Left forelimb (tissue), 1 donor: ENCODE data around the gene NCOA5.

Source experiments
- DNase-seq: peaks from one replicate; pipeline ENCODE4 v3.0.0-alpha.2; 2018; ENCODE audit warnings: low spot score

Gene NCOA5

GRCh38 chr20:46062151-46062550 is 27.6 kb downstream of the NCOA5 start:
- no peak for DNase-seq

GRCh38 chr20:46060975-46061374 is 28.8 kb downstream of the NCOA5 start:
- DNase-seq, result no peak

DNA sequence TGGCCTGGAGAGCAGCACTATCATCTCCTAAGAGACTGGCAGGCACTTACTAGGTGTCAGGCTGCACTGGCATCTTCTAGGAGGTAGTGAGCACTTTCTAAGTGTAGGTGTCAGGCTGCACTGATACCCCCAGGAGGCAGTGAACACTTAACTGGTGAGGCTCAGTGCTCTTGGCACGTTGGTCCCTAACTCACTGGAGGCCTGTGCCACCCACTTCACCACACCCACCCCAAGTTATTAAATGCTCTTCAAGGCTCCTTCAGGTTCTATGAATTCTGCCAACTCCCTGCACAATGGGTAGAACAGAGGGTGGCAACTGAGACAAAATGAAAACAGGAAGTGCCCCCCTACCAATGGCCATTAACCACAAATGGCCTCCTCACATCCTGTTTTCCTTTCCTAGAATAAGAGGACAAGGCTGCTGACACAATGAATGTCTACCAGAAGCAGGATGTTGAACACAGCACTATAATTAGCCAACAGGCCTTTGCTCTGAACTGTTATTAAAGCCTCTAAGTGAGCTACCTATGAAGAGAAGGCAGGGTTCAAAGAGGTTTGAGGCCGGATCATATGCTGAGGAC is 29.4 kb downstream of the NCOA5 start:
- no peak for DNase-seq

GRCh38 chr20:46058599-46059281 is 31.0 kb downstream of the NCOA5 start:
- no peak for DNase-seq

DNA sequence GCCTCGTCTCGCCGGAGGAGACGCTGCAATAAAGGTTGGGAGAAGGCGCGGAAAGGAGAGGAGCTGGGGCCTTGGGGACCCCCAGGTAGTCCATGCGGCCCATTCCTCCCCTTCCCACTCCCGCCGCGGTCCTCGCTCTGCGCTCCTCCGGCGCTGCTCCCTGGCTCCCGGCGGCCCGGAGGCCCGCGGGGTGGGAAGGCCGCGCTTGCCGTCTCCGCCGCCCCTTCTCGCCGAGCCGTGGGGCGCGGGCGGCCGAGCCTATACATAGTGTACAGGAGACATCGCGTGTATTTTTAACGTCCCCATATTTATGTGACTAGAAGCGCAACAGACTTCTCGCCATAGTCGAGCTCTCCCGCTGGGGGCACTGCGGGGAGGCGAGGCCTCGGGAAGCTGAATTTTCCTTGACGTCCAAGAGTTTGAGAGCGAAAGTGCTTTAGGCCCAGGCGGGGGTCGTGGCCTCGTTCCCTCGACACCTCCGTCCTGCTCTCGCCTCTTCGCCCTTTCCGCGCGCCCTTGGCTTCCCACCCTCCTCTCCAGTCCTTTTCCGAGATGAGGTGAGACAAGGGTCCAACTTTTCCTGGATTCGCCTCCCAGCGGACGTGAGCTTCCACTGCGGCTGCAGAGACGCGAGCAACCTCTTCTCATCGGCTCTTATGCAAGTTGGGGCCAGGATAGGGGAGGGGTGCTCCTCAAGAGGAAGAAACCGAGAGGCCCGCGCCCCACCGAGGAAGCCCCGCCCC is 31.7 kb downstream of the NCOA5 start:
- DNase-seq, result no peak

- no peak for DNase-seq
Observed at GRCh38 chr20:46056970-46057855, 32.5 kb downstream of the NCOA5 start.

DNA sequence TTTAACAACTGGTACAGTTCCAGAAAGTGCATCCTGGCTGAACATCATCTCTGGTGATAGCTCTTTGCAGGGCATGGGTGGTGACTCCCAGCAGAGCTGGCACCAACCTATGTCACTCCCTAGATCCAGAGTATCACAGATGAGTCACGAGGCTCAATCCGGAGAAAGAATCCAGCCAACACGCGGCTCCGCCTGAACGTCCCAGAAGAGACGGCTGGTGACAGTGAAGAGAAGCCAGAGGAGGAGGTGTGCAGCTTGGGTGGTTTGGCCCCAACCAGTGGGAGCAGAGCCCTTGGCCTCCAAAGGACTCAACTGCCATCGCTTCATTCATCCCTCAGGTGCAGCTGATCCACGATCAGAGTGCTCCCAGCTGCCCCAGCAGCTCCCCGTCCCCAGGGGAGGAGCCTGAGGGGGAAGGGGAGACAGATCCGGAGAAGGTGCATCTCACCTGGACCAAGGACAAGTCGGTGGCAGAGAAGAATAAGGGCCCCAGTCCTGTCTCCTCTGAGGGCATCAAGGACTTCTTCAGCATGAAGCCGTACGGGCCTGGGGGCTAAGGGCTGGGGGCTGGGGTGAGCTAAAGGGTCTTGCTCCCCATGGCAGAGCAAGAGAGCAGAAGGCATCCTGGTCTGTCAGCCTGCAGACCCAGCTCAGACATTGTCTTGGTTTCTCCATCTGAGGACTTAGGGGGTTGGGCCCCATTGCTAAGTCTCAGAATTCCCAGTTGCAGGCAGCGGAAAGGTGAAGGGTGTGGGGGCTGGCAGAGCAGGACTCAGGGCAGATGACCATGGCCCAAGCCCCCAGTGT is 33.5 kb downstream of the NCOA5 start:
- no peak for DNase-seq

- DNase-seq, result no peak
Observed at GRCh38 chr20:46055269-46055668, 34.5 kb downstream of the NCOA5 start.

GRCh38 chr20:46054606-46055005 is 35.2 kb downstream of the NCOA5 start:
- DNase-seq, result no peak

- no peak for DNase-seq
Observed at GRCh38 chr20:46053416-46053815, 36.3 kb downstream of the NCOA5 start.

DNA sequence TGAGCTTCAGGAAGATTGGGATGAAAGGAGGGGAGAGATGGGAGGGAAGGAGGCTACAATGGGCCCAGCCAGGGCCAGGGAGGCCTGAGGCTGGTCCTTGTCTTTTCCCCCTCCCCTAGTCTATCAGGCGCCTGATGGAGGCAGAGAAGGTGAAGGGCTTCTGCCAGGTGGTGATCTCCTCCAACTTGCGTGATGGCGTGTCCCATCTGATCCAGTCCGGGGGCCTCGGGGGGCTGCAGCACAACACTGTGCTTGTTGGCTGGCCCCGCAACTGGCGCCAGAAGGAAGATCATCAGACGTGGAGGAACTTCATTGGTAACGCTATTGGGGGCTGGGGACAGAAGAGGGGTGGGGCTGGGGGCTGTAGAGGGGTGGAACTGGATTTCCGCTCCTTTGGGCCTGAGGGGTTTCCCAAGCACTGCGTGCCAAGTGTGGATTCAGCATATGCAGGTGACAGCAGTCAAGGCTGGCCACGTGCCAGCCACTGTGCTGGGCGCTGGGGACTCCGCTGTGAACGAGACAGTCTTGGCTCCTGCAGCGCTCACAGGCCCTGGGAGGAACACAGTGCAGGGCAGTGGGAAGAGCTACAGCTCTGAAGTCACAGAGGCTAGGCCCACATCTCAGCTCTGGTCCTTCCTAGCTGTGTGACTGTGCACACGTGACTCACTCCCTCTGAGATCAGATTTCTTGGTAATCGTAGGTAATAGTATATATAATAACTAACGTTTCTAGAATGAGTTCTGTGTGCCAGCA is 38.0 kb downstream of the NCOA5 start:
- no peak for DNase-seq

DNA sequence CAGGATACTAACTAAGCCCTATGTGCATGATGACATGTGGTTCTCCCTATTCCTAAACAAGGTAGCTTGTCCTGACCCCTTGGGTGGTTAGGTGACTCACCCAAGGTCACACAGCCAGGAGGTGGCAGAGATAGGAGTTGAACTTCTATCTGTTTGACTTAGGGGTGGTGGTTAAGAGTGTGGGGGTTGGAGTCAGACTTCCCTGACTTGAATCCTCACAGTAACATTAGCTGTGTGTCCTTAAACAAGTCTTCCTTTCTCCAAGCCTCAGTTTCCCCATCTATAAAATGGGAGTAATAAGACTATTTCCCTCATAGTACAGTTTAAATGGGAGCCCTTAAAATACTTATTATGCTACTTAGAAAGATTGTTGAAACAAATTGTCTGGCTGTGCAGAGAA is 38.9 kb downstream of the NCOA5 start:
- DNase-seq, result no peak

- peak; percentile 40 for DNase-seq
Observed at GRCh38 chr20:46050444-46050843, 39.3 kb downstream of the NCOA5 start.

GRCh38 chr20:46049815-46050214 is 39.9 kb downstream of the NCOA5 start:
- DNase-seq, result no peak

DNA sequence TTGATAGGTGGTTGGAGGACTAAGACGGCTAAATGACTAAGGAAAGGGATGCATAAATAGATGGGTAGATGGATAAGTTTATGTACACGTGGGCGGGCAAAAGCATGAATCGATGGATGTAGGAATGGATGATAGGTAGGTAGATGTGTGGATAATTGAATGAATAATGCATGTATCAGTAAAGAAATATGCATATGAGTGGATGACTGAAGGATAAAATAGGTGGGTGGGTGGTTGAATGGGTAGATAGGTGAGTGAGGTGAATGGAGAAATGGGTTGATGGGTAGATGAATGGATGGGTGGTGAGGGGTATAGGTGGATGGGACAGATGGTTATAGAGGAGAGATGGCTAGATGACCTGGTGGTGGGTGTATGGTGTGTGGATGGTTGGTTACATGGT is 40.6 kb downstream of the NCOA5 start:
- DNase-seq, result peak; percentile 0

DNA sequence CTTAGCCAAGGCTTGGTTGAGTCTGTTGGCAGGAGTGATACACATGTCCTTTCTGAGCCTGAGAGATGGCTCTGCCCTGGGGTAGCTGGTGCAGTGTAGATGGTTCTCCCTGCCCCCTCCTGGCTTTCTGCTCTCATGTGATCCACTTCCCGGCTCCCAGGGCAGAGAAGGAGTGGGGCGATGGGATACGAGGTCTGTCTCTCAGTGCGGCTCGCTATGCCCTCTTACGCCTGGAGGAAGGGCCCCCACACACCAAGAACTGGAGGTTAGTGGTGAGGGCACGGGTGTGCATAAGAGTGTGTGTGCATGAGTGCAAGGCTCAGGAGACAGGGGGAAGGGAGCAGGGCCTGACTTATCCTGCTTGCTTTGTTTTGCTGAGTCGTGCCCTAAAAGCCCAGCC is 41.9 kb downstream of the NCOA5 start:
- no peak for DNase-seq

DNA sequence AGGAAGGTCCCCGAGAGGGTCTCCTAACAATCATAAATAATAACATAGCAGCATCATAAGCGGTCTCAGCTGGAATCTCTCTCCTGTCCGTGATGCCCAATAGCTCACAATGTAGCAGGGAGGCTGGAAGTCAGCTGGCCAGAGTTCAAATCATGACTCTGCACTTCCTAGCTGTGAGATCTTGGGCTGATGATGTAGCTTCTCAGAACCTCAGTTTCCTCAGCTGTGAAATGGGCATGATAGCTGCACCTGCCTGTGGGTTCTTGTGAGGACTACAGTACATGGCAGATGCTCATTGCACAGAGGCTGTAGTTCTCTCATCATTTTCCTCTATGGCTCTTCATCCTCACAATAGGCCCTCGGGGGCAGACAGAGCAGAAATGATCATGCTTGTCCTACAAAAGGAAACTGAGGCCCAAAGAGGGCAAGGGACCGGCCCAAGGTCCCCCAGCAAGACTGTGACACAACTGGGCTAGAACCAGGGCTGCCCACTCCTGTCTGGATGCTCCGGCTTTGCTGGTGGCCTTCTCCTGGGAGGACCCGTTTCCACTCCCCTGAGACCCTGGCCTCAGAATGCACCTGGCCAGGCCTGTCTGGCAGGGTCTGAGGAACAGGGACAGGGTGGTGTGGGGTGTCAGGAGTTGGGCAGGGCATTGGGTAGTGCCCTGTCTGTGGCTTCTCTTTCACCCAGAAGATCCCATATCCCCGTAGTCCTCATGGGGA is 43.0 kb downstream of the NCOA5 start:
- no peak for DNase-seq

DNA sequence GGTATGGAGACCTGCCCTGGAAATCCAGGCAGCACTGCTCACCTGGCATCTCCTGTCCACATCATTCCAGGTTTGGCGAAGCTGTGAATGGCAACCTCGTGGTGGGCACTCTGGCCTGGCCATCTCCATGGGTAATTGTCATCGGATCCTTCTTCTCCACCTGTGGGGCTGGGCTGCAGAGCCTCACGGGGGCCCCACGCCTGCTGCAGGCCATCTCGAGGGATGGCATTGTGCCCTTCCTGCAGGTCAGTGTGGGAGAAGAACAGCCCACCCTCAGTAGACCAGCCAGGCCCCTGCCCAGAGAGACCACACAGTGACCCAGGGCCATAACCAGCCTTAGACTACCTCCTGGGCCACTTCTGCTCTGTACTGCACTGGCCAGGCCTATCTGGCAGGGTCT is 44.9 kb downstream of the NCOA5 start:
- no peak for DNase-seq

- no peak for DNase-seq
Observed at GRCh38 chr20:46043556-46043955, 46.2 kb downstream of the NCOA5 start.

DNA sequence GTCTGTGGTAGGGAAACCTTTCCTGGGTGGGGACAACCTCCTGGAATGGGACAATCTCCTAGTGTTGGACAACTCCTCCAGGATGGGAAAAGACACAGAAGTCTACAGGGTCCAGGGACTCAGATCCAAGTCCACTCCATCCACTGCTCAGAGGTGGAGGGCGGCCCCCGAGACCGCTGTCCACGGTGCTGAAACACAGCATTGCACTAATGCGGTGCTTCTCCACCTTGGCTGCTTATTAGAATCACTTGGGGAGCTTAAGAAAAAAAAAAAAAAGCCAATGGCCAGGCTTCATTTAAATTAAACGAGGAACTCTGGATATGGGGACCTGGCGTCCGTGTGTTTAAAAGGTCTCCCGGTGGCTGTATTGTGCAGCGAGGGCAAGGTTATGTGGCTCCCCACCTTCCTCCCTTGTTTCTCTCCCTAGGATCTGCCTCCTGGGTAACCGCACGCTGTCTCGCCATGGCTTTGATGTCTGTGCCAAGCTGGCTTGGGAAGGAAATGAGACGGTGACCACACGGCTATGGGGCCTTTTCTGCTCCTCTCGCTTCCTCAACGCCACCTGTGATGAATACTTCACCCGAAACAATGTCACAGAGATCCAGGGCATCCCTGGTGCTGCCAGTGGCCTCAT is 48.7 kb downstream of the NCOA5 start:
- DNase-seq, result no peak
